Left ventricle myocardium inferior (tissue), 1 donor: ENCODE measurements around the gene PCDHGA10. TPM values are rescaled to one million over a fixed set of nuclear protein-coding genes. Genes with fewer than 3 reads are reported as not detected.

ENCODE experiments used
- DNase-seq: peaks from one replicate; pipeline ENCODE4 v3.0.0-alpha.2; 2020
- H3K27ac ChIP-seq: fragments of 200-600 bp; replicated peaks from 2 replicates; pipeline ENCODE4 v1.8.0; 2021
- H3K27me3 ChIP-seq: fragments of 200-600 bp; 2 replicates; pipeline ENCODE4 v1.8.0; 2021; ENCODE audit warnings: low read depth
- H3K36me3 ChIP-seq: fragments of 200-600 bp; 2 replicates; pipeline ENCODE4 v1.8.0; 2021
- H3K4me1 ChIP-seq: fragments of 200-600 bp; 2 replicates; pipeline ENCODE4 v1.8.0; 2021
- H3K4me3 ChIP-seq: fragments of 200-600 bp; 2 replicates; pipeline ENCODE4 v1.8.0; 2021; ENCODE audit warnings: mild to moderate bottlenecking, moderate library complexity
- H3K9me3 ChIP-seq: fragments of 200-600 bp; replicated peaks from 2 replicates; pipeline ENCODE4 v1.8.0; 2021
- intact Hi-C: fragments of 100-400 bp; cut with micrococcal nuclease; formaldehyde crosslinking; loops from one replicate; pipeline ENCODE4 v1.11.0; 2022
- total RNA-seq: library from RNA; stranded (reverse); fragmentation: NEBNext Ultra II Directional; extraction: Animal tissue kit (Norgen Biotek cat#: 25700); gene quantifications from one replicate; pipeline ENCODE4 v1.2.1, GENCODE V29; 2021
- TF ChIP-seq, protein P1 (sequence below): fragments of 200-600 bp; IDR thresholded peaks from 2 replicates; pipeline ENCODE4 v1.8.0; 2021; ENCODE audit warnings: antibody characterized with exemption, mild to moderate bottlenecking, borderline replicate concordance
- donor health status: DM: no; HTN: yes; CAD: no; lungs with severe emphysema.

Gene PCDHGA10
- total RNA-seq, 1 donor from 2014 or later: 5.0 TPM

DNA sequence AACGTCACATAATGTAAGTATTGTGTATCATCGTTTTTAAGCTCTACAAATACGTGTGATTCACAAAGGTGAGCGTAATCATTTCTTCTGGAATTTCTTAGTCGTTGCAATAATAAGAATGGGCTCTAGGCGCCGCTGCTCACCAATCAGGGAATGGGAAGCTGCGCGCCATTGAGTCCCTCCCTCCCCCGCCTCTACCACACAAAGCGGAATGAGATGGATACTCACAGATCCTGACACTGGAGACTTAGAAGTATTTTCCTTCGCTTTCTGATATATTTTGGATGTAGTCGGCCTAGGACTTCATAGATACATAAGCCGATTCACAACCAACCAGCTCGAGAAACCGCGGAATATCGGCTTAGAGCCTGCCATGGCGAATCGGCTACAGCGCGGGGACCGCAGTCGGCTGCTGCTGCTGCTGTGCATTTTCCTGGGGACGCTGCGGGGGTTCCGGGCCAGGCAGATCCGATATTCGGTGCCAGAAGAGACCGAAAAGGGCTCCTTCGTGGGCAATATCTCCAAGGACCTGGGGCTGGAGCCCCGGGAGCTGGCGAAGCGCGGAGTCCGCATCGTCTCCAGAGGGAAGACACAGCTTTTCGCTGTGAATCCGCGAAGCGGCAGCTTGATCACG is 8.2 kb downstream of the PCDHGA10 start, which contains the start of gene PCDHGA11:
Gene PCDHGA11, plus strand, starts transcription at position 197 of the 634 bp plus-strand sequence. Its CDS starts 177 bp downstream, at position 374.
- no peak for DNase-seq
- Histone ChIP-seq H3K27me3 (no peaks in the 10 kb centered on the region), H3K4me1 (peaks cover 58% of the 10 kb centered on the region), H3K36me3 (peaks cover 61% of the 10 kb centered on the region), H3K4me3 (peak within 1 kb of the TSS; percentile 57), H3K9me3 (peaks cover 99% of the 10 kb centered on the region), H3K27ac (no peak within 1 kb of the TSS)
- TF ChIP-seq, protein P1, sequence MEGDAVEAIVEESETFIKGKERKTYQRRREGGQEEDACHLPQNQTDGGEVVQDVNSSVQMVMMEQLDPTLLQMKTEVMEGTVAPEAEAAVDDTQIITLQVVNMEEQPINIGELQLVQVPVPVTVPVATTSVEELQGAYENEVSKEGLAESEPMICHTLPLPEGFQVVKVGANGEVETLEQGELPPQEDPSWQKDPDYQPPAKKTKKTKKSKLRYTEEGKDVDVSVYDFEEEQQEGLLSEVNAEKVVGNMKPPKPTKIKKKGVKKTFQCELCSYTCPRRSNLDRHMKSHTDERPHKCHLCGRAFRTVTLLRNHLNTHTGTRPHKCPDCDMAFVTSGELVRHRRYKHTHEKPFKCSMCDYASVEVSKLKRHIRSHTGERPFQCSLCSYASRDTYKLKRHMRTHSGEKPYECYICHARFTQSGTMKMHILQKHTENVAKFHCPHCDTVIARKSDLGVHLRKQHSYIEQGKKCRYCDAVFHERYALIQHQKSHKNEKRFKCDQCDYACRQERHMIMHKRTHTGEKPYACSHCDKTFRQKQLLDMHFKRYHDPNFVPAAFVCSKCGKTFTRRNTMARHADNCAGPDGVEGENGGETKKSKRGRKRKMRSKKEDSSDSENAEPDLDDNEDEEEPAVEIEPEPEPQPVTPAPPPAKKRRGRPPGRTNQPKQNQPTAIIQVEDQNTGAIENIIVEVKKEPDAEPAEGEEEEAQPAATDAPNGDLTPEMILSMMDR: peak; percentile 64
- intact Hi-C loops: no loop called here

DNA sequence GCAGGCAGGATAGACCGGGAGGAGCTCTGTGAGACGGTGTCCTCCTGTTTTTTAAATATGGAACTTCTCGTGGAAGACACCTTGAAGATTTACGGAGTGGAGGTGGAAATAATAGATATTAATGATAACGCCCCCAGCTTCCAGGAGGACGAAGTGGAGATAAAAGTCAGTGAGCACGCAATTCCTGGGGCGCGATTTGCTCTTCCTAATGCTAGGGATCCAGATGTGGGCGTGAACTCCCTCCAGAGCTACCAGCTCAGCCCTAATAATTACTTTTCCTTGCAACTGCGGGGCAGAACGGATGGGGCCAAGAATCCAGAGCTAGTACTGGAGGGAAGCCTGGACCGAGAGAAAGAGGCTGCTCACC is 8.7 kb downstream of the PCDHGA10 start:
- H3K27ac ChIP-seq: no peak overlapping the region
- no peaks in the 10 kb centered on the region for H3K27me3 ChIP-seq
- H3K4me3 ChIP-seq: peak overlapping the region; percentile 57
- TF ChIP-seq, protein P1: no peak
- no peak for DNase-seq
- peaks cover 58% of the 10 kb centered on the region for H3K4me1 ChIP-seq
- H3K36me3 ChIP-seq: peaks cover 66% of the 10 kb centered on the region
- H3K9me3 ChIP-seq: peaks cover 99% of the 10 kb centered on the region
- intact Hi-C loops: no loop called here

DNA sequence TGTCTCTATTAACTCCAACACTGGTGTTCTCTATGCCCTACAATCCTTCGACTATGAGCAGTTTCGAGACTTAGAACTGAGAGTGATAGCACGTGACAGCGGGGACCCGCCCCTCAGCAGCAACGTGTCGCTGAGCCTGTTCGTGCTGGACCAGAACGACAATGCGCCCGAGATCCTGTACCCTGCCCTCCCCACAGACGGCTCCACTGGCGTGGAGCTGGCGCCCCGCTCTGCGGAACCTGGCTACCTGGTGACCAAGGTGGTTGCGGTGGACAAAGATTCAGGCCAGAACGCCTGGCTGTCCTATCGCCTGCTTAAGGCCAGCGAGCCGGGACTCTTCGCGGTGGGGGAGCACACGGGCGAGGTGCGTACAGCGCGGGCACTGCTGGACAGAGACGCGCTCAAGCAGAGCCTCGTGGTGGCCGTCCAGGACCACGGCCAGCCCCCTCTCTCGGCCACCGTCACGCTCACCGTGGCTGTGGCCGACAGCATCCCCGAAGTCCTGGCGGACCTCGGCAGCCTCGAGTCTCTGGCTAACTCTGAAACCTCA is 10.0 kb downstream of the PCDHGA10 start:
- H3K27me3 ChIP-seq: no peaks in the 10 kb centered on the region
- TF ChIP-seq, protein P1: no peak
- no peak overlapping the region for H3K27ac ChIP-seq
- no peak overlapping the region for H3K4me3 ChIP-seq
- H3K9me3 ChIP-seq: peaks cover 100% of the 10 kb centered on the region
- no peak for DNase-seq
- intact Hi-C loops: no loop called here
- H3K36me3 ChIP-seq: peaks cover 80% of the 10 kb centered on the region
- peaks cover 50% of the 10 kb centered on the region for H3K4me1 ChIP-seq

DNA sequence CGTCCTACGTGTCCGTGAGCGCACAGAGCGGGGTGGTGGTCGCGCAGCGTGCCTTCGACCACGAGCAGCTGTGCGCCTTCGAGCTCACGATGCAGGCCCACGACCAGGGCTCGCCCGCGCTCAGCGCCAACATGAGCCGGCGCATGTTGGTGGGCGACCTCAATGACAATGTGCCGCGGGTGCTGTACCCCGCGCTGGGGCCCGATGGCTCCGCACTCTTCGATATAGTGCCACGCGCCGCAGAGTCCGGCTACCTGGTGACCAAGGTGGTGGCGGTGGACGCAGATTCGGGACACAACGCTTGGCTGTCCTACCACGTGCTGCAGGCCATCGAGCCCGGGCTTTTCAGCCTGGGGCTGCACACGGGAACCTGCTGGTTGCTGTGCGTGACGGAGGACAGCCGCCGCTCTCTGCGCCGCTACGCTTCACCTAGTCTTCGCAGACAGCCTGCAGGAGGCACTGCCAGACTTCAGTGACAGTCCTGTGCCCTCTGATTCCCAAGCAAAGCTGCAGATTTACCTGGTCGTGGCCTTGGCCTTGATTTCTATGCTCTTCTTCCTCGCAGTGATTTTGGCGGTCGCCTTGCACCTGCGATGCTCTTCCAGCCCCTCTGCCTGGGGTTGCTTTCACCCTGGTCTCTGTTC is 15.1 kb downstream of the PCDHGA10 start:
- peaks cover 44% of the 10 kb centered on the region for H3K4me1 ChIP-seq
- no peak overlapping the region for H3K4me3 ChIP-seq
- peaks cover 100% of the 10 kb centered on the region for H3K9me3 ChIP-seq
- H3K27ac ChIP-seq: no peak overlapping the region
- H3K27me3 ChIP-seq: no peaks in the 10 kb centered on the region
- TF ChIP-seq, protein P1: no peak
- DNase-seq: no peak
- intact Hi-C loops: no loop called here
- H3K36me3 ChIP-seq: peaks cover 70% of the 10 kb centered on the region

DNA sequence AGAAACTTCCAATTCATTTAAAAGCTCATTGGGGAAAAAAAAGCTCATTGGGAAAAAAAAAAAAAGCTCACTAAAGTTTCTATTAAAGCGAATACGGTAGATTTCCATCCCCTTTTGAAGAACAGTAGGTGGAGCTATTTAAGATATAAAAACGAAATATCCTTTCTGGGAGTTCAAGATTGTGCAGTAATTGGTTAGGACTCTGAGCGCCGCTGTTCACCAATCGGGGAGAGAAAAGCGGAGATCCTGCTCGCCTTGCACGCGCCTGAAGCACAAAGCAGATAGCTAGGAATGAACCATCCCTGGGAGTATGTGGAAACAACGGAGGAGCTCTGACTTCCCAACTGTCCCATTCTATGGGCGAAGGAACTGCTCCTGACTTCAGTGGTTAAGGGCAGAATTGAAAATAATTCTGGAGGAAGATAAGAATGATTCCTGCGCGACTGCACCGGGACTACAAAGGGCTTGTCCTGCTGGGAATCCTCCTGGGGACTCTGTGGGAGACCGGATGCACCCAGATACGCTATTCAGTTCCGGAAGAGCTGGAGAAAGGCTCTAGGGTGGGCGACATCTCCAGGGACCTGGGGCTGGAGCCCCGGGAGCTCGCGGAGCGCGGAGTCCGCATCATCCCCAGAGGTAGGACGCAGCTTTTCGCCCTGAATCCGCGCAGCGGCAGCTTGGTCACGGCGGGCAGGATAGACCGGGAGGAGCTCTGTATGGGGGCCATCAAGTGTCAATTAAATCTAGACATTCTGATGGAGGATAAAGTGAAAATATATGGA is 17.7 kb downstream of the PCDHGA10 start, which contains the start of gene PCDHGA12:
Gene PCDHGA12, plus strand, starts transcription at position 176 of the 782 bp plus-strand sequence. Its CDS starts 253 bp downstream, at position 429.
- H3K9me3 ChIP-seq: peaks cover 100% of the 10 kb centered on the region
- TF ChIP-seq, protein P1: peak; percentile 70
- peak; percentile 50 for DNase-seq
- peaks cover 24% of the 10 kb centered on the region for H3K4me1 ChIP-seq
- H3K4me3 ChIP-seq: peak within 1 kb of the TSS; percentile 58
- H3K27ac ChIP-seq: peak within 1 kb of the TSS; percentile 65
- peaks cover 55% of the 10 kb centered on the region for H3K36me3 ChIP-seq
- no peaks in the 10 kb centered on the region for H3K27me3 ChIP-seq
- intact Hi-C loops: loop anchor here (10.0 kb wide), 1 partner anchor 94 kb away; no protein-coding TSS in a partner anchor
